Activated T-helper 2 cell treated with anti-CD3 and anti-CD28 coated beads, Interferon-gamma antibody, Interleukin-2, Interleukin-4, amounts not matched to agents 10 μg/mL and 5 μg/mL and 100 μg/mL, durations not matched to agents 14 hours and 24 hours and 36 hours (primary cell): ENCODE data around the gene KDM4C. TPM values are rescaled to one million over a fixed set of nuclear protein-coding genes. Genes with fewer than 3 reads are reported as not detected.
"Not testable (repeated sequence)": the region's sequence is repeated elsewhere in the genome, so short reads cannot be mapped to it uniquely, and the experiment has no call there.

Experiments used
- DNase-seq: peaks from one replicate; pipeline ENCODE4 v3.0.0; 2021; ENCODE audit warnings: low spot score
- H3K27ac Mint-ChIP-seq: one replicate; pipeline ENCODE4 v1.8.0; 2021; ENCODE audit warnings: mixed read lengths
- H3K27me3 Mint-ChIP-seq: one replicate; pipeline ENCODE4 v1.8.0; 2021; ENCODE audit warnings: low read depth, mixed read lengths
- H3K36me3 Mint-ChIP-seq: one replicate; pipeline ENCODE4 v1.8.0; 2021; ENCODE audit warnings: low read depth, mixed read lengths
- H3K4me1 Mint-ChIP-seq: one replicate; pipeline ENCODE4 v1.8.0; 2021; ENCODE audit warnings: low read depth, mixed read lengths
- H3K4me3 Mint-ChIP-seq: one replicate; pipeline ENCODE4 v1.8.0; 2021; ENCODE audit warnings: low read depth, mild to moderate bottlenecking, moderate library complexity, mixed read lengths
- H3K9me3 Mint-ChIP-seq: one replicate; pipeline ENCODE4 v1.8.0; 2021; ENCODE audit warnings: mixed read lengths
- intact Hi-C: fragments of 100-400 bp; cut with micrococcal nuclease; formaldehyde crosslinking; loops from one replicate; pipeline ENCODE4 v1.15.1; 2023
- total RNA-seq: library from RNA; stranded (reverse); gene quantifications from 2 replicates; pipeline ENCODE4 v1.2.3, GENCODE V29; 2022

KDM4C gene
- total RNA-seq, 1 donor from 2014 or later = 38.4 TPM

DNA sequence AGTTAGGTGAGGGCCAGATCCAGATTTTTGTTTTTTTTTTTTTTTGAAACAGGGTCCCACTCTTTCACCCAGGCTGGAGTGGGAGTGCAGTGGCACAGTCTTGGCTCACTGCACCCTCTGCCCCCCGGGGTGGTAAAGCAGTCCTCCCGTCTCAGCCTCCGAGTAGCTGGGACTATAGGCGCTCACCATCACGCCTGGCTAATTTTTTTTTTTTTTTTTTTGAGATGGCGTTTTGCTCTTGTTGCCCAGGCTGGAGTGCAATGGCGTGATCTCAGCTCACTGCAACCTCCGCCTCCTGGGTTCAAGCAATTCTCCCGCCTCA, 31.2 kb downstream of the KDM4C start:
- H3K4me1 Mint-ChIP-seq, intact Hi-C loops, DNase-seq, H3K27ac Mint-ChIP-seq, H3K27me3 Mint-ChIP-seq, H3K4me3 Mint-ChIP-seq, H3K9me3 Mint-ChIP-seq: not testable (repeated sequence)
- peaks cover 17% of the 10 kb centered on the region for H3K36me3 Mint-ChIP-seq

DNA sequence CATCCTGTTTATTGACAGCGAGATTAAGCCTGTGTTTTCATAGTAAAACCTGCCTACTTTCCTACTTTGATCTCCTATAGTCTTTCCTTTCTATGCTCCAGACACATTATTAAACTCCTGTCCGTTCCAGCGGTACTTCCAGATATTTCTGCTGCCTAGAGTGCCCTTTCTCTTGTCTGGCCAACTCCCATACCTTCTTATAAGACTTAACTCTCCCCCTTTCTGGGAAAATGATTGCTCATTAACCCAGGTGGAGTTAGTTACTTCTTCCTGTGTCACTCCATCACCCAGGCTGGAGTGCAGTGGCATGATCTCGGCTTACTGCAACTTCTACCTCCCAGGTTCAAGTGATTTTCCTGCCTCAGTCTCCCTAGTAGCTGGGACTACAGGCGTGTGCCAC, 33.1 kb downstream of the KDM4C start:
- Mint-ChIP-seq H3K4me1 (peaks cover 7% of the 10 kb centered on the region), H3K36me3 (peaks cover 31% of the 10 kb centered on the region), H3K27me3 (no peaks in the 10 kb centered on the region), H3K27ac (no peak overlapping the region), H3K9me3 (no peaks in the 10 kb centered on the region), H3K4me3 (no peak overlapping the region)
- DNase-seq = no peak
- intact Hi-C loops = no loop called here

DNA sequence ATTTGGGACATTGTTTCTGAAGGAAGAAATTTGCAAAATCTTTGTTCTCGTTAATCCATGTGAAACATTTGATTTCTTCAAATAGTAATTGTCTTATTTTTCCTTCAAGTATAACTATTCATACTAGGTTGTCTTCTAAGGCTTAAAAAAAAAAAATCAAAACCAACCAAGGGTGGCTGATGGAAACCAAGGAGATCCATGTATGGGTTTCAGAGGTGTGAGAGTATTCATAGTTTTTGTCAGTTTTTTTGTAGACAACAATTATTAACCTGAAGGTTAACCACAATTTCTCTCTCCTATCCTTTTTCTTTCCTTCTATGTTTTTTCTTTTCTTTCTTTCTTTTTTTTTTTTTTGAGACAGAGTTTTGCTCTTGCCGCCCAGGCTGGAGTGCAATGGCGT, 35.4 kb downstream of the KDM4C start:
- Mint-ChIP-seq H3K27me3 (no peaks in the 10 kb centered on the region), H3K36me3 (peaks cover 47% of the 10 kb centered on the region), H3K4me3 (no peak overlapping the region), H3K27ac (no peak overlapping the region), H3K9me3 (no peaks in the 10 kb centered on the region), H3K4me1 (peaks cover 1% of the 10 kb centered on the region)
- DNase-seq = no peak
- intact Hi-C loops = no loop called here

DNA sequence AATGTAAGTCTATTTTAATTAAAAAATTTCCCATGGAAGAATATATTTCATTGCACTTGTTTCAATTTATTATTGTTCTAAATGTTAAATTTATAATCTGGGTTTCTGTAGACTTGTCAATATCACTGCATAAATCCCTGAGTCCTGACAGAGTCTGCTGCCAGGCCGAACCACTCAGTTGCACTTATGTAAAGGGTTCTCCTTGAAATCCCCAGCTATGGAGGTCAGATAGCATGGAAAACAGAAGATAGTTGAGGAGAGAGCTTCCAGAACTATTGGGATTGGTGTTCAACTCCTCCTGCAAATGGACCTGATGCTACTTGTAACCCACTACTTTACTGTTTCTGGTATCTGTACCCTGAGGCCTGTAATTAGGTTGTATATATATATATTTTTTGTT, 37.2 kb downstream of the KDM4C start:
- intact Hi-C loops = no loop called here
- no peak for DNase-seq
- H3K27ac Mint-ChIP-seq = no peak overlapping the region
- H3K36me3 Mint-ChIP-seq = peaks cover 52% of the 10 kb centered on the region
- H3K9me3 Mint-ChIP-seq = no peaks in the 10 kb centered on the region
- H3K4me3 Mint-ChIP-seq = no peak overlapping the region
- no peaks in the 10 kb centered on the region for H3K27me3 Mint-ChIP-seq
- H3K4me1 Mint-ChIP-seq = no peaks in the 10 kb centered on the region

DNA sequence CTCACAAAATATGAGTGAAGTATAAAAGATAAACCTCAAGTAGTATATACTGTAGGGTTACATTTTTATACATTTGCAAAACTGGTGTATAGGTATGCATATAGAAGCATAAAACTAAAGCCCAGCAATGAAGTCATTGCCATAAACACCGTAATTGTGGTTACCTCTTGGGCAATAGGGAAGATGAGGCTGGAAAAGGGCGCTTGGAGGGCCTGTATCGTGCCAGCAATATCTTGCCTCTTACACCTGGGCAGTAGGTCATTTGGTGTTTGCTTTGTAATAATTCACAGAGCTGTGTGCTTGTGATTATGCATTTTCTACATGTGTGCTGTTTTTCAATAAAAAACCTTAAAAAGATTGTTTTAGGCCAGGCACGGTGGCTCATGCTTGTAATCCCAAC, 45.2 kb downstream of the KDM4C start:
- DNase-seq = no peak
- Mint-ChIP-seq H3K4me3 (no peak overlapping the region), H3K27ac (no peak overlapping the region), H3K9me3 (no peaks in the 10 kb centered on the region), H3K27me3 (no peaks in the 10 kb centered on the region), H3K36me3 (peaks cover 34% of the 10 kb centered on the region), H3K4me1 (no peaks in the 10 kb centered on the region)
- intact Hi-C loops = no loop called here

DNA sequence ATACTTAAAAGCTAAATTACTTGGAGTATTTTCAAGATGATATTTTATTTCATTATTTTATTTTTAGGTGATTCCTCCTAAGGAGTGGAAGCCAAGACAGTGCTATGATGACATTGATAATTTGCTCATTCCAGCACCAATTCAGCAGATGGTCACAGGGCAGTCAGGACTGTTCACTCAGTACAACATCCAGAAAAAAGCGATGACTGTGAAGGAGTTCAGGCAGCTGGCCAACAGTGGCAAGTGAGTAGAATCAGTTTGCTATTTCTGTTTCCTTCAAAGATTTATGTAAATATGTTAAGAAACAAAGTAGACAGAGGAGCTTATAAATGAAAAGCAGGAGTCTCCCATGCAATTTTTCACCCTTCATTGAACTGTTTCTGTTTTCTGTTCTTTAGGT, 47.8 kb downstream of the KDM4C start:
- no peak for DNase-seq
- intact Hi-C loops = no loop called here
- Mint-ChIP-seq H3K4me1 (no peaks in the 10 kb centered on the region), H3K9me3 (no peaks in the 10 kb centered on the region), H3K36me3 (peaks cover 33% of the 10 kb centered on the region), H3K4me3 (no peak overlapping the region), H3K27me3 (no peaks in the 10 kb centered on the region), H3K27ac (no peak overlapping the region)

DNA sequence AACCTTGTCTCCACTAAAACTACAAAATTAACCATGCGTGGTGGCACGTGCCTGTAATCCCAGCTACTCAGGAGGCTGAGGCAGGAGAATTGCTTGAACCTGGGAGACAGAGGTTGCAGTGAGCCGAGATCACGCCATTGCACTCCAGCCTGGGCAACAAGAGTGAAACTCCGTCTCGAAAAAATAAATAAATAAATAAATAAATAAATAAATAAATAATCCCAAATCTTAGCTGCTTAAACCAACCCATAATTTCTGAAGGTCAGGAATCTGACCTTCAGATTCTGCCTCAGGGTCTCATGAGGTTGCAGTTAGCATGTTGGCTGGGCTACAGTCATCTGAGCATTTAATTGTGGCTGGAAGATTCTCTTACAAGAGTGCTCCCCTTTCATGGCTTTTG, 48.5 kb downstream of the KDM4C start:
- H3K27me3 Mint-ChIP-seq, DNase-seq: not testable (repeated sequence)

DNA sequence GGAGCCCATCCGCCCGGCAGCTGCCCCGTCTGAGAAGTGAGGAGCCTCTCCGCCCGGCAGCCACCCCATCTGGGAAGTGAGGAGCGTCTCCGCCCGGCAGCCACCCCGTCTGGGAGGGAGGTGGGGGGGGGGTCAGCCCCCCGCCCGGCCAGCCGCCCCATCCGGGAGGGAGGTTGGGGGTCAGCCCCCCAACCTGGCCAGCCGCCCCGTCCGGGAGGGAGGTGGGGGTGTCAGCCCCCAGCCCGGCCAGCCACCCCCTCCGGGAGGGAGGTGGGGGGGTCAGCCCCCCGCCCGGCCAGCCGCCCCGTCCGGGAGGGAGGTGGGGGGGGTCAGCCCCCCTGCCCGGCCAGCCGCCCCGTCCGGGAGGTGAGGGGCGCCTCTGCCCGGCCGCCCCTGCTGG, 49.9 kb downstream of the KDM4C start:
- H3K4me3 Mint-ChIP-seq, DNase-seq, H3K9me3 Mint-ChIP-seq, H3K4me1 Mint-ChIP-seq, H3K27ac Mint-ChIP-seq, H3K27me3 Mint-ChIP-seq, intact Hi-C loops: not testable (repeated sequence)
- peaks cover 26% of the 10 kb centered on the region for H3K36me3 Mint-ChIP-seq

More for the DNA sequence above, 48.5 kb downstream of the KDM4C start:
- intact Hi-C loops, H3K4me1 Mint-ChIP-seq, H3K4me3 Mint-ChIP-seq, H3K27ac Mint-ChIP-seq, H3K9me3 Mint-ChIP-seq: not testable (repeated sequence)
- peaks cover 33% of the 10 kb centered on the region for H3K36me3 Mint-ChIP-seq

DNA sequence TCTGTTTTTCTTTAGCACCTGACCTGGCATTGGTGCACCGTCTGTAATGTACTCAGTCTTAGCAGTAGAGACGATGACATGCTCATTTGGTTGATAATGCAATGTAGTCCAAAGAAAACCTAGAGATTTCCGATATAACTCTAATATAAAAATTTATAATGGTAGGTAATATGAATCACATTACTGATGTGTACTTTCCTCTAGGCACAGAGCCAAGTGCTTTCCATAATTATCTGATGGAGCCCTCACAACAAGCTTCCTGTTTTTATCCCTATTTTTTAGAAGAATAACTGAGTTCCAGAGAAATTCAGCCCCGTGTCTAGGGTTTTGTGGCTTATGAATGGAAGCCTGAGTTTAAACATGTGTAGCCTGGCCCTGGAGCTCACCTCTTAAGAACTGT, 53.7 kb downstream of the KDM4C start:
- Mint-ChIP-seq H3K27ac (no peak overlapping the region), H3K9me3 (no peaks in the 10 kb centered on the region), H3K4me3 (no peak overlapping the region), H3K36me3 (peaks cover 21% of the 10 kb centered on the region), H3K4me1 (peaks cover 2% of the 10 kb centered on the region), H3K27me3 (no peaks in the 10 kb centered on the region)
- intact Hi-C loops = no loop called here
- DNase-seq = no peak

DNA sequence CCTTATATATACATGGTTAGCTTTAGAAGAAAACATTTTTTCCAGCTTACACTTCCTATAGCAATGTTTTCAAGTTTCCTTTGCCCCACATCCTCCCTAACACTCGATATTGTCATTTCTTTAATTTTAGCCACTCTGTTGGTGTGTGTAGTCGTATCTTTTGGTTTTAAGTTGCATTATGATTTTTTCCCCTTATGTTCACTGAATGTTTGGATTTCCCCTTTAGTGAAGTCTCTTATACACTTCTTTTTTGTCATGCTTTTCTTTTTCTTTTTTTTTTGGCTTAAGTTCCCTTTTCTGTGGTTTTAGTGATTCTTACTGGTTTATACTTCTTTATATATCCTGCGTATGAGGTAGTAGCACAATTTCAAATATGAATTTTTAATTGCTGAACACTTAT, 58.8 kb downstream of the KDM4C start:
- DNase-seq = no peak
- no peak overlapping the region for H3K27ac Mint-ChIP-seq
- H3K36me3 Mint-ChIP-seq = peaks cover 39% of the 10 kb centered on the region
- H3K9me3 Mint-ChIP-seq = no peaks in the 10 kb centered on the region
- intact Hi-C loops = no loop called here
- peaks cover 7% of the 10 kb centered on the region for H3K4me1 Mint-ChIP-seq
- no peaks in the 10 kb centered on the region for H3K27me3 Mint-ChIP-seq
- H3K4me3 Mint-ChIP-seq = no peak overlapping the region

DNA sequence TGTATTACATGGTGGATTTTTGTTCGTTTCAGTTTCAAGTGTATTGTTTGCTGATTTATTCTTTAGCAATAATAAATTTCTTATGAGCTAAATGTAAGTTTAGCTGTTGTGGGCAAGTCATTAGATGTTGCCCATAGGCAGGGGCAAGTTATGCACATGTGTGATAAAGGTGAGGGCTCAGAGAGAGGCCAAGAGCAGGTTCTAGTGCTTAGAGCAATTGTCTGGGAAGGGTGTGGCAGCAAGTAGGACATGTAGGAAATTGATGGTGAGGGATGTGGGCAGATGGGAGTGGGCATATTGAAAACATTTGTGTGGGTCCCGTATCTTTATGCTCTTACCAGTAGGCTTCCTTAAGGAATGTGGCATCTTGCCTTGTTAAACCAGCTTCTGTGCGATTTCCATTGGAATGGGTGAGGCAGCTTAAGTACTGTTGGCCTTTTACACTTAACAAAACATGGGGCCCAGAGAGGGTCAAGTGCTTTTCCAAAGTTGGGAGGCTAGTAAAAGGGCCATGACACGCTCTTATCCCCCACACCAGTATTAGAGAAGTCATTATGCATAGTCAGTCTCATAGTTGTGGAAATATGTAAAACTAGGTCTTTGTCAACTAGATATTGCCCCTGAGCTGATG, 60.6 kb downstream of the KDM4C start:
- Mint-ChIP-seq H3K27me3 (no peaks in the 10 kb centered on the region), H3K27ac (peak overlapping the region; percentile 1), H3K4me1 (peaks cover 8% of the 10 kb centered on the region), H3K9me3 (no peaks in the 10 kb centered on the region), H3K4me3 (no peak overlapping the region), H3K36me3 (peaks cover 46% of the 10 kb centered on the region)
- intact Hi-C loops = no loop called here
- no peak for DNase-seq

DNA sequence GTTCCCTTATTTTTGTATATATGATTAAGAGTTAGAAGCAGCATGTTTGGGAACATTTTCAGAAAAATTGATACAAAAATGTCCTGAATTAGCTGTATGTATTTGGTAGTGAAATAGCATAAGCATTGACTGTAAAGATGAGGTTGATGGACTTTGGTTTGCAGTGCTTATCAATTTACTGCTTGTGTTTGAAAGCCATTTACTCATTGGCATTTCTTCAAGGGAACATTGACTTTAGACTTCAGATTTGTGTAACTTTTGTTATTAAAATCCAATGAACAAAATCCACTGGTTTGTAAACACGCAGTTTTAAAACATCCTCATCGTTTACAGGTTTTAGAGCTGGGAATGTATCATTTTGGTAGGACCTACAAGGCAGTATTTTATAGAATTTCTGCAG, 61.3 kb downstream of the KDM4C start:
- H3K4me1 Mint-ChIP-seq = peaks cover 9% of the 10 kb centered on the region
- no peak overlapping the region for H3K4me3 Mint-ChIP-seq
- H3K27me3 Mint-ChIP-seq = no peaks in the 10 kb centered on the region
- H3K36me3 Mint-ChIP-seq = peaks cover 51% of the 10 kb centered on the region
- no peak overlapping the region for H3K27ac Mint-ChIP-seq
- intact Hi-C loops = no loop called here
- no peaks in the 10 kb centered on the region for H3K9me3 Mint-ChIP-seq
- no peak for DNase-seq

DNA sequence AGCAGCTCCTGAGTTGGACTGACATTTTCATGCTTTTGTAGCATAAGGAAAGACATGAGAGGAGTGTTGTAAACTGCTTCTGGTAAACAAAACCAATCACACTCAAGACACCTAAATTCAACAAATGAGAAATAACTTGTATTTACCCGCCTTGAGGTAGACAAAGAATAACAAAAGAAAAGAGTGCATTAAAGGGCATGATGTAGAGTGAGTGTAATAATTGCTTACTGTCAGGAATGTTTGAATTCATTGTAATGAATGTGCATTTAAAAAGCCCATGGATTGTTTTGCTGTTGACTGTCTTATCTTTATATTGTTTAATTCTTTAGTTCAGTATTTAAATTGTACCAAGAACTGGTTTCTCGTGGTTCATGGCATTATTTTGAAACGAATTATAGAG, 61.8 kb downstream of the KDM4C start:
- H3K27ac Mint-ChIP-seq = no peak overlapping the region
- H3K36me3 Mint-ChIP-seq = peaks cover 52% of the 10 kb centered on the region
- H3K9me3 Mint-ChIP-seq = no peaks in the 10 kb centered on the region
- H3K4me1 Mint-ChIP-seq = peaks cover 9% of the 10 kb centered on the region
- no peaks in the 10 kb centered on the region for H3K27me3 Mint-ChIP-seq
- H3K4me3 Mint-ChIP-seq = no peak overlapping the region
- no peak for DNase-seq
- intact Hi-C loops = no loop called here

DNA sequence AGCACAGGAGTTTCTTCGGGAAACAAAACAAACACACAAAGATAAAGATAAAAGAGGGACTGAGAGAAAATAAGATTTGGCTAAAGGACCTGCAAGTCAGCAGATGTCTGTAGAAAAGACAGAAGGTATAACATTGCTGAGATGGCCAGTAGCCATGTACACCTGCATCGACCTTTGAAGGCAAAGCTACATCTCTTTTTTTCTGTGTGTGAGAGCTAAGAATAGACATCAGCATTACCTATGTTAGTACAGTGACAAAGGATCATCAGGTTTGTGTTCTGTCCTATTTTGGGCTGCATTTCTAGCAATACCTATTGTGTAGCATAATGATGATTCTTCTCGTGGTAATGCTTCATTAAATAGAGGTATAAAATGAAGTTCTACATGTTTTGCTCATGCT, 64.9 kb downstream of the KDM4C start:
- intact Hi-C loops = loop anchor here (10.0 kb wide), 1 partner anchor 472 kb away; no protein-coding TSS in a partner anchor
- Mint-ChIP-seq H3K27me3 (no peaks in the 10 kb centered on the region), H3K9me3 (no peaks in the 10 kb centered on the region), H3K4me1 (peaks cover 11% of the 10 kb centered on the region), H3K36me3 (peaks cover 49% of the 10 kb centered on the region), H3K27ac (no peak overlapping the region), H3K4me3 (no peak overlapping the region)
- no peak for DNase-seq
